ENCODE measurements around the gene FAM43B.

Gene FAM43B

GRCh38 chr1:20546637-20547036 lies 5.7 kb upstream of the FAM43B start:
- no peak for TF ChIP-seq CTCF (IDR thresholded peaks at IDR 0.05; ENCODE audit: low read depth, low read length, missing control alignments)
- DNase-seq (ENCODE audit: extremely low read depth, low read depth): no peak
- H3K4me3 ChIP-seq (replicated peaks; ENCODE audit: low read depth, low read length): no peak overlapping the region

- no peak for DNase-seq (ENCODE audit: extremely low read depth, low read depth)
- no peak overlapping the region for H3K4me3 ChIP-seq (replicated peaks; ENCODE audit: low read depth, low read length)
- no peak for TF ChIP-seq CTCF (IDR thresholded peaks at IDR 0.05; ENCODE audit: low read depth, low read length, missing control alignments)
These were observed 1.2 kb upstream of the FAM43B start for GRCh38 chr1:20551161-20551560.

- peak overlapping the region; percentile 19; the same call in 1 of the 2 replicates for H3K4me3 ChIP-seq (replicated peaks; ENCODE audit: low read depth, low read length)
- TF ChIP-seq CTCF (IDR thresholded peaks at IDR 0.05; ENCODE audit: low read depth, low read length, missing control alignments): no peak
- no peak for DNase-seq (ENCODE audit: extremely low read depth, low read depth)
These were observed 514 bp downstream of the FAM43B start for GRCh38 chr1:20552728-20553445.

GRCh38 chr1:20555025-20555757 lies 2.8 kb downstream of the FAM43B start:
- DNase-seq (ENCODE audit: extremely low read depth, low read depth): no peak
- H3K4me3 ChIP-seq (replicated peaks; ENCODE audit: low read depth, low read length): no peak overlapping the region
- no peak for TF ChIP-seq CTCF (IDR thresholded peaks at IDR 0.05; ENCODE audit: low read depth, low read length, missing control alignments)

GRCh38 chr1:20555758-20556120 lies 3.4 kb downstream of the FAM43B start:
- no peak overlapping the region for H3K4me3 ChIP-seq (replicated peaks; ENCODE audit: low read depth, low read length)
- DNase-seq (ENCODE audit: extremely low read depth, low read depth): no peak
- TF ChIP-seq CTCF (IDR thresholded peaks at IDR 0.05; ENCODE audit: low read depth, low read length, missing control alignments): no peak

- no peak for DNase-seq (ENCODE audit: extremely low read depth, low read depth)
- TF ChIP-seq CTCF (IDR thresholded peaks at IDR 0.05; ENCODE audit: low read depth, low read length, missing control alignments): no peak
- no peak overlapping the region for H3K4me3 ChIP-seq (replicated peaks; ENCODE audit: low read depth, low read length)
These were observed 5.8 kb downstream of the FAM43B start for GRCh38 chr1:20558191-20558590.
